Activated CD4-positive, alpha-beta memory T cell treated with anti-CD3 and anti-CD28 coated beads, Interleukin-2, amount 10 ng/mL, durations not matched to agents 7 days and 5 days (primary cell): ENCODE data around the gene DCANP1. TPM values are rescaled to one million over a fixed set of nuclear protein-coding genes. Genes with fewer than 3 reads are reported as not detected.
"Not testable (repeated sequence)": the region's sequence is repeated elsewhere in the genome, so short reads cannot be mapped to it uniquely, and the experiment has no call there.

ENCODE experiments used
- CTCF ChIA-PET: fragments of 350-600 bp; sonication (Branson Sonifier 250); formaldehyde crosslinking; loops from one replicate; lab custom pipeline; 2021; ENCODE audit warnings: antibody characterized with exemption, inconsistent platforms; lab: Charles Lee
- POLR2A ChIA-PET: fragments of 350-600 bp; sonication (Branson Sonifier 250); formaldehyde crosslinking; loops from one replicate; lab custom pipeline; 2021; ENCODE audit warnings: antibody characterized with exemption; lab: Charles Lee
- DNase-seq: peaks from one replicate; pipeline ENCODE4 v3.0.0-alpha.2; 2020
- H3K27ac Mint-ChIP-seq: one replicate; pipeline ENCODE4 v1.8.0; 2021; ENCODE audit warnings: mild to moderate bottlenecking, mixed read lengths
- H3K27me3 Mint-ChIP-seq: one replicate; pipeline ENCODE4 v1.8.0; 2021; ENCODE audit warnings: mixed read lengths
- H3K36me3 Mint-ChIP-seq: one replicate; pipeline ENCODE4 v1.8.0; 2021; ENCODE audit warnings: low read depth, mixed read lengths
- H3K4me1 Mint-ChIP-seq: one replicate; pipeline ENCODE4 v1.8.0; 2021; ENCODE audit warnings: mixed read lengths
- H3K4me3 Mint-ChIP-seq: one replicate; pipeline ENCODE4 v1.8.0; 2021; ENCODE audit warnings: mild to moderate bottlenecking, mixed read lengths
- H3K9me3 Mint-ChIP-seq: one replicate; pipeline ENCODE4 v1.8.0; 2021; ENCODE audit warnings: mixed read lengths
- total RNA-seq, 2 experiments: library from RNA; stranded (reverse); gene quantifications; one replicate each; pipeline ENCODE4 v1.2.3, GENCODE V29; 2021

DCANP1 gene, protein sequence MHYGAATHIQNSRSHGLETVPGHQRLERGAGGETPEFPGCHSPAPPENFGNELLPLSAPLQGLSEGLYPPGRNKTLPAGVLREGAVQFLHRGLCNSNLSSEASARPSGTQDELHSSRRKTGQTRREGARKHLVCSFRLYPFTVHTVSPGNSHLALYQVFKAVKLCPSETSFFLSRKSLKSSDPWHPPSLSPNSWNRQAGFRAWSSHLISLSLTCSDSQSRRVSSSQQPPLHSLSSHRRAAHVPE
- not detected for total RNA-seq

DNA sequence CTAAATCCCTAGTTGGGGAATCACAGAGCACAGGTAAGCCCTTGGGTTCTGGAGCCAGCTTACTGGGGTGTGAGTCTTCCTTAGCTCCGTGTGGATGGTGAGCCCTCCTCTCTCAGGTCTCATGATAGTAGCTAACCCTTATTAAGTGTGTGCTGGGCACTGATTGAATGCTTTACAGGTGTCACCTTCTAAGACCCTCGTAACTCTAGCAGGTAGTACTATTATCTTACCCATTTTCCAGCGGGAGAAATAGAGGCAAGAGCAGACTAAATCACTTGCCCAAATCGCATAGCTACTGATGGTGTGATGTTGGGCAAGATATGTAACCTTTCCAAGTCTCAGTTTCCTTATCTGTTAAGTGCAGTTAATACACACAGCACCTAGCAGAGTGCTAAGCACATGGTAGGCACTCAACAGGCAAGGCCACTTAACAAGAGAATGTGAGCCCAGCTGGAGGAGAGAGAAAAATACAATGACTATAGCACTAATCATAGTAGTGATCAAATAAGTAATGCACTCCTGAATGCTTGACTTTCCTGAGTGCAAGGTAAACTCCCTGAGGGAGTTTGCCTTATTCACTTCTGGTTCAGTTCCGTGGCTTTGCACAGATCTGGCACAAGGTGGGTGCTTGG, at the start of gene DCANP1:
TSS of gene DCANP1 (minus strand) at position 51 of the 632 bp plus-strand sequence. CDS start 240 bp downstream, outside the sequence.
- no peaks in the 10 kb centered on the region for H3K9me3 Mint-ChIP-seq
- ChIA-PET CTCF (interaction anchor here (1.0 kb wide), 1 partner anchor 10 kb away, joined by 3 read pairs; no protein-coding TSS in a partner anchor), POLR2A (no interaction called here)
- no peak within 1 kb of the TSS for H3K4me3 Mint-ChIP-seq
- H3K27ac Mint-ChIP-seq = no peak within 1 kb of the TSS
- no peaks in the 10 kb centered on the region for H3K4me1 Mint-ChIP-seq
- H3K27me3 Mint-ChIP-seq = peaks cover 6% of the 10 kb centered on the region
- no peaks in the 10 kb centered on the region for H3K36me3 Mint-ChIP-seq
- no peak for DNase-seq

DNA sequence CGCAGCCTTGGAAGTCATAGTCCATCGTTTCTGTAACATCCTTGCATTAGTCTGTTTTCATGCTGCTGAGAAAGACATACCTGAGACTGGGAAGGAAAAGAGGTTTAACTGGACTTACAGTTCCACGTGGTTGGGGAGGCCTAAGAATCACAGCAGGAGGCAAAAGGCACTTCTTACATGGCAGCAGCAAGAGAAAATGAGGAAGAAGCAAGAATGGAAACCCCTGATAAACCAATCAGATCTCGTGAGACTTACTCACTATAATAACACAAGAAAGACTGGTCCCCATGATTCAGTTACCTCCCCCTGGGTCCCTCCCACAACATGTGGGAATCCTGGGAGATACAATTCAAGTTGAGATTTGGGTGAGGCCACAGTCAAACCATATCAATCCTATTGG, 48.4 kb upstream of the DCANP1 start:
- H3K27ac Mint-ChIP-seq, POLR2A ChIA-PET, CTCF ChIA-PET: not testable (repeated sequence)

DNA sequence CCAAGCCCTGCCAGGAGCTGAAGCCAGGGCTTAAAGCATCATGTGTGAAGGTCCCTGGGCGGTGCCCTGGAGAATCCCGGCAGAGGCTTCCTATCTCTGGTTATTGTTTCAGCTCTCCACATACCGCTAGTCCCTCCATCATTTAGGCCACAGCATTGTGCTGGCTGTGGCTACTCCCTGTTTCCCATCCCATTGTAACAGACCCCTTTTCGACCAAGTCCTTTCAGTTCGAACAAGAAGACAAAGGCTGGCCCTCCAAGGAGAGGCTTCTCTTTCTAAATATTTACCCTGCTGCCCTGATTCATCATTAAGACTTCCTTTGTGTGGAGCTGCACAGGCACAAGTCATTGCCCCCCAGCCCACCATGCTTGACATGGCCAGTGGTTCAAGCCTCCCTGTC, 47.0 kb upstream of the DCANP1 start:
- Mint-ChIP-seq H3K4me3 (no peak overlapping the region), H3K27me3 (peaks cover 56% of the 10 kb centered on the region), H3K9me3 (no peaks in the 10 kb centered on the region), H3K36me3 (no peaks in the 10 kb centered on the region), H3K27ac (no peak overlapping the region), H3K4me1 (peaks cover 11% of the 10 kb centered on the region)
- ChIA-PET POLR2A (no interaction called here), CTCF (interaction anchor here (0.8 kb wide), 1 partner anchor 33 kb away, joined by 3 read pairs; no protein-coding TSS in a partner anchor)
- DNase-seq = no peak

More for the DNA sequence above, 48.4 kb upstream of the DCANP1 start:
- H3K4me1 Mint-ChIP-seq, DNase-seq, H3K9me3 Mint-ChIP-seq, H3K36me3 Mint-ChIP-seq, H3K4me3 Mint-ChIP-seq: not testable (repeated sequence)
- H3K27me3 Mint-ChIP-seq = peaks cover 49% of the 10 kb centered on the region

DNA sequence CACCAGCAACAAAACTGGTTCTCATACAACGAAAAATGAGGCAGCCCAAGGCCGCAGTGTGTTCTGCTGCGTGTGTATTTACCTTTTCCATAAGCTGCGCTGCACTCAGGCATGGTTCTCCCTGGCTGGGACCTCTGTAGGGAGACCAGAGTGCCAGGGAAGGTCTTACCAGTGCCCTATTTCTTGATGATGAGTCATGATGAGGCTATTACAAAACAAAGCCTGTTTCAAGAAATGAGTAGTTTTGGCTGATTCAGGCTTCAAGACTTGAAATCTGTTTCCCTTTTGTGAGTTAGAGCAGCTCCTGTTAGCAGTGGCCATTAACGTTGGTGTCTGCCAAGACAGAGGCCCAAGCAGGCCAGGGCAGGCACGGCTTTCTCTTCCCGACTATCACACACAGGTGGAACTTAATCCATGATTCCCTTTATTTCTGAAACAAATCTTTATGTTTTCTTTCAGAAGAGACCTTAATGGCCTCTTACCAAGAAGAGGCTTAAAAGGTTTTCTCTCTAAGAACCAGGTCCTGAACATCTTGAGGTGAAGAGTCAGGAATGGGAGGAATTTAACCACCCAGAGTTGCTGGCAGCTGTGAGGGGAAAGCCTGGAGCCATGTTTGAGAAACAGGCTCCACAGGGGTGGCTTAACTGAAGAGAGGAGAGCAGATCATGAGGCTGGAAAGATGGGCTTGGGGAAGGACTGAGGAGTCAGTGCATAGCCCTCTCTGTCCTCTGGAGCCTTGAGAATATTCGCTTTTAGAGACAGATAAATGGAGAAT, 46.4 kb upstream of the DCANP1 start:
- H3K27me3 Mint-ChIP-seq = peaks cover 58% of the 10 kb centered on the region
- H3K27ac Mint-ChIP-seq = no peak overlapping the region
- no peaks in the 10 kb centered on the region for H3K9me3 Mint-ChIP-seq
- CTCF ChIA-PET = no interaction called here
- H3K4me3 Mint-ChIP-seq = no peak overlapping the region
- no peak for DNase-seq
- H3K4me1 Mint-ChIP-seq = peaks cover 11% of the 10 kb centered on the region
- no peaks in the 10 kb centered on the region for H3K36me3 Mint-ChIP-seq
- POLR2A ChIA-PET = no interaction called here

DNA sequence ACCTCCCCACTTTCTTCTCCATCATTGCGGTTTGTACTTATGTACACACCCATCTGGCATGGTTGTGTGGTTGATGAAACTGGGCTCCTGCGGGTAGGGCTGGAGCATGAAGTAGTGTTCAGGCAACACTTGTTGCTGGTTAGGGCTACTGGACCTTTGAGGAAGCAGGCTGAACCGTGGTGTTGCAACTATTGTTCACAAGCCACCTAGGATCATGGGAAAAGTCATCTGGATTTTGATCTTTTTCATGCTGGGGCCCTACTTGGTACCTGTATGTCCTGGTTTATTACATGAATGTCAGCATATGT, 45.1 kb upstream of the DCANP1 start:
- no peak overlapping the region for H3K27ac Mint-ChIP-seq
- POLR2A ChIA-PET = no interaction called here
- H3K4me1 Mint-ChIP-seq = peaks cover 11% of the 10 kb centered on the region
- no peak overlapping the region for H3K4me3 Mint-ChIP-seq
- H3K9me3 Mint-ChIP-seq = no peaks in the 10 kb centered on the region
- no peak for DNase-seq
- H3K27me3 Mint-ChIP-seq = peaks cover 70% of the 10 kb centered on the region
- no peaks in the 10 kb centered on the region for H3K36me3 Mint-ChIP-seq
- CTCF ChIA-PET = interaction anchor here (1.1 kb wide), 1 partner anchor 27 kb away, joined by 4 read pairs; no protein-coding TSS in a partner anchor

DNA sequence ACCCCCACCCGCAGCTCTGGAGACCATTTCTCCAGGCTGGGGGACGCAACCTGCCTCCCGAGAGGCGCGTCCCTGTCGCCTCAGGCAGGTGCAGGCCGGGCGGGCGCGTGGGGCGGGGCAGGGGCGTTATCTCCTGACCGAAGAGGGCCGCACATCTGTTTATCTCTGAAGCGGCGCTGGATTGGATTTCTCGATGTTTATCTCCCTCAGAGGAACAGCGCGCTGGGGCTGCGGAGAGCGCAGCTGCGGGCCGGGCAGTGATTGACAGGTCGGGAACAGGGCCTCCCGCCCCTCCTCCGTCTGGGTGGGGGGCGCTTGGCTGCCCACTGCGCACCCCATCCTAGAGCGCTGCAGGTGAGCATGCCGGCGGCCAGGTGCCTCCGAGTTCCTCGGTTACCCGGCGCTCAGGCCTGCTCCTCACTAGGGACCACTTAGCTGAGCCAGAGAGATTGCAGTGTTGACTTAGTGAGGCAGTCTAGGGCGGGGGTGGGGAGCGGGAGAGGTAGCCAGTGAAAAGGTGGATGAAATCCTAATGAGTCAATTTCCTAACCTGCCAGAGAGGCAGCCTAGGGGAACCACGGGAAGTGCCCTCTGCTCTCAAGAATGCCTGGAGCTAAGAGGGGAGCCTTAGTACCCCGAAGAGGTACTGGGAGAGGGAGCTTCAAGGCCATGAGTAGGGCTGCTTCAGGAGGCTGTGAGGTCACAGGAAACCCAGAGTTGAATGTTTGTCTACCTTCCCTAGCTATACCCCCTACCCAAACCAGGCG, 44.6 kb upstream of the DCANP1 start:
- H3K36me3 Mint-ChIP-seq = no peaks in the 10 kb centered on the region
- no peak for DNase-seq
- CTCF ChIA-PET = interaction anchor here (1.1 kb wide), 1 partner anchor 27 kb away, joined by 4 read pairs; no protein-coding TSS in a partner anchor
- peaks cover 11% of the 10 kb centered on the region for H3K4me1 Mint-ChIP-seq
- H3K27me3 Mint-ChIP-seq = peaks cover 71% of the 10 kb centered on the region
- POLR2A ChIA-PET = no interaction called here
- H3K9me3 Mint-ChIP-seq = no peaks in the 10 kb centered on the region
- no peak overlapping the region for H3K4me3 Mint-ChIP-seq
- H3K27ac Mint-ChIP-seq = no peak overlapping the region

DNA sequence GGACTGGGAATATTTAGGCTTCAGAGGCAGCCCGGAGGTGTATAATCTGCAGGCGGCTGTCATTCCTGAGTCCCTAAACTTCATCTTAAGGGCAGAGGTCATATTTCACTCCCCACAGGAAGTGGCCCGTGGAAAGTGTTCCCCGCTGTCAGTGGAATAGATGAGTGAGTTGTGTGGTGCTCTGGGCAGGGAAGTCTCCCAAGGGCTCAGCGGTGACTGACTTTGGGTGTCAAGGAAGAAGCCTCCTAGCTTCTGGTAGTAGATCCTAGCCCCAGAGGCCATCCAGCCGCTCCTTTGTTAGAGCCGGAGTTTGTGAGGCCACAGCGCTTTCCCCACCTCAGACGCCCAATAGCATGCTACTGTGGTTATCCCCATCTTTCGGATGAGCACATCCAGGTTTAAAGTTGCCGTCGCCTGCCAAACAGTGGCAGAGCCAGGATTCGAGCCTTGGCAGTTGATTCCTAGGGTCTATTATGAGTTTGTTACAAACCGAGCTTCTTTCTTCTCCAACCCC, 43.9 kb upstream of the DCANP1 start:
- POLR2A ChIA-PET = no interaction called here
- peaks cover 75% of the 10 kb centered on the region for H3K27me3 Mint-ChIP-seq

DNA sequence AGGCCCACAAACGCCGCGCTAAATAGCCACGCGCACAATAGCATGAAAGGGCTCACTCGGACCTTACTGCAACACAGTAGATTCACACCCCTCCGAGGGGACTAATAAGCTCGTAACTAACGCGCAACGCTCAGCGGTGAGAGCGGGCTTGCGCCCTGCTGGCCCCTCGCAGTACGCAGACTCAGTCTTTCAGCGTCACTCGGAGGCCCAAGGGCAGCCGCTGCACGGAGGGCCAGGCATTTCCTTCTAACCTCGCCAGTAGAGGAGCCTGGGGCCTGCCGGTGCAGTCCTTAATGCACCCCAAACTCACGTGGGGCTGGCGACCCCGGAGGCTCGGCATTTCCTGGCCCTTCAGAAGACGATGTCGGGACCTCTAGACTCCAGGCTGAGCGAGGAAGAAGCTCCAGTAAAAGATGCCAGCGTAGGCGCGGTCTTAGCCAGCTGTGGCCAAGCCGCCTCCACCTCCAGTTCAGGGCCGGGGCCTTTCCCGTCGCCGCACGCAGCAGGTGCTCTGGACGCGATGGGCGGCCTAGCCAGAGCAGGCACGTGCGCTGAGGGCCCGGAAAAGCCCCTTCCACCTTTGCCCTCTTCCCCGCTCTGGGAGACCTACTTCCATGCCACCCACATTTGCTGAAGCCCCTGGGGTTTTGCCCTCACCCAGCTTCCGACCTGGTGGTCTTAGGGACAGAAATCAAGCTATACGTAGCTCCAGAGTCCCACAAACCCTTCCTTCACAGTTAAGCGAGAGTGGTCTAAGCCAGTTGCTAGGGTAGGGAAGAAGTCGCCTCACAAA, 43.3 kb upstream of the DCANP1 start:
- no peak for DNase-seq
- no peak overlapping the region for H3K4me3 Mint-ChIP-seq
- POLR2A ChIA-PET = no interaction called here
- peaks cover 80% of the 10 kb centered on the region for H3K27me3 Mint-ChIP-seq
- no peaks in the 10 kb centered on the region for H3K9me3 Mint-ChIP-seq
- CTCF ChIA-PET = no interaction called here
- H3K36me3 Mint-ChIP-seq = no peaks in the 10 kb centered on the region
- H3K27ac Mint-ChIP-seq = no peak overlapping the region
- peaks cover 11% of the 10 kb centered on the region for H3K4me1 Mint-ChIP-seq

More for the DNA sequence above, 43.9 kb upstream of the DCANP1 start:
- Mint-ChIP-seq H3K27ac (no peak overlapping the region), H3K9me3 (no peaks in the 10 kb centered on the region), H3K36me3 (no peaks in the 10 kb centered on the region), H3K4me1 (peaks cover 11% of the 10 kb centered on the region), H3K4me3 (no peak overlapping the region)
- CTCF ChIA-PET = no interaction called here
- DNase-seq = no peak

DNA sequence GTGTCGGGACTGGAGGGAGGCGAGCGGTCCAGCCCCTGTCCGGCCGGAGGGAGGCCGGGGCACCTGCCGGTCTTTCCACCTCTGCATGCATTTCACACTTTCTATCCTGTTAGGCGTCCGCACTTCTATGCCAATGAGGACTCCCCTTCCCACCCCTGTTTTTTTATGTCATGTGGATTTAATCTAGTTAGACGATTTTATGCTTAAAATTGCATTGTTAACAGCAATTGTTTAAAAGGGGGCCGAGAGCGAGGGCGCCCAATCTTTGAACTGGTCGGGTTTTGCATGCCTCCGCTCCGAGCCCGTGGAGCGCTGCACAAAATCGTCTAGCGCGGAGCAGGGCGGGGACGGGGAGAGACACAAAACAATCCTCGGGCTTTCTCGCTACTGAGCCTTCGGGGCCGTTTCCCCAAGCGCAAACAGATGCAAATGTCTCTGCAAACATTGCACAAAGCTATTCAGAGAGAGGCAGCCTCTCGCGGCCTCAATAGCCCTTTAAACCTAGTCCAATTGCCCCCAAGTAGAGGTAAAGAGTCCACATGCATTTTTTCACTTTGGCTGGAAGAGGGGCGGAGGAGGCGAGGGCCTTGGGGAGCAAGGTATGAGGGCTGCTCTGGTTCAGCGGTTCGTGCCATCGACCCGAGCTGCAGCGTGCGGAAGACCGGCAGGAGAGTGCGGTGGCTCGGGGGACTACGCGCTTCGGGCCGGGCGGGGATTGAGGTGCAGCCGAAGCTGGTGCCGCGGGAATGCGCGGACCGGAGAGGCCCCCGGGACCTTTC, 42.5 kb upstream of the DCANP1 start:
- Mint-ChIP-seq H3K36me3 (no peaks in the 10 kb centered on the region), H3K9me3 (no peaks in the 10 kb centered on the region), H3K4me1 (peaks cover 11% of the 10 kb centered on the region), H3K4me3 (no peak overlapping the region), H3K27me3 (peaks cover 82% of the 10 kb centered on the region), H3K27ac (no peak overlapping the region)
- CTCF ChIA-PET = no interaction called here
- POLR2A ChIA-PET = no interaction called here
- no peak for DNase-seq

DNA sequence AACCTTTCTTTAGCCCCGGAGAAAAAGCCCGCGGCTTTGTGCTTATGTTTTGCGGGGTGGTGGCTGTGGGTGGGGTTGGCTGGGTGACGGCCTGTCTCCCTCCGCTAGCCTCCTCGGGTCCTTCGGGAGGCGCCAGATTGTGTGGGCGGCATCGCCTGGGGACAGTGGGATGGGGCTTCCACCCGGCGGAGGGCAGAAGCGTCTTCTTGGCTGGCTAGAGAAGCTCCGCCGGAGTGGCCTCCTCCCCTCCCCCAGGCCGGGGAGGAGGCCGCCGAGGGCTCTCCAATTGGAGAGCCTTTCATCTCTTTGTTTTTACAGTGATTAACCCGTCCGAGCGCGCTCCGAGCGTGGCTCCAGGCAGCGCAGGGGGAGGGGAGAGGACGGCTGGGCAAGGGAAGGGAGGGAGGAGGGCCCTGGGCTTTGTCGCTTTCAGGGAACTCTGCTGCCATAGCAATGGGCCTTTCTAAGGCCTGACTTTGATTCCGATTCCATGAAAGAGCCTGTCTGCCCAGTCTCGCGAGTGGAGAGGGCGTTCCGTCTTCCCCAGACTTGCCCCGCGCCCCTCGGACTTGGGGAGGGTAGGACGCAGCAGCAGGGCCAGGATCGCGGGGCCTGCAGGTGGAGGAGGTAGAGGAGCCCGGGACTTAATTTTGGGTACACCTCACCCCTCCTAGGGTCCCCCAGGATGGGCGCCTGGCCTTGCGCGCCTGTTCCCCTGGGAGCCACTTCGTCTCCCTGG, 41.7 kb upstream of the DCANP1 start:
- CTCF ChIA-PET = interaction anchor here (2.2 kb wide), 1 partner anchor 31 kb away, joined by 5 read pairs; no protein-coding TSS in a partner anchor
- Mint-ChIP-seq H3K27ac (no peak overlapping the region), H3K4me1 (peaks cover 8% of the 10 kb centered on the region), H3K9me3 (no peaks in the 10 kb centered on the region), H3K4me3 (no peak overlapping the region), H3K36me3 (no peaks in the 10 kb centered on the region), H3K27me3 (peaks cover 82% of the 10 kb centered on the region)
- DNase-seq = no peak
- POLR2A ChIA-PET = interaction anchor here (1.3 kb wide), 1 partner anchor 48 kb away, joined by 3 read pairs; no protein-coding TSS in a partner anchor
